NCI-H2081 treated with DMSO at 0.1 percent for 48 hours (cell line): ENCODE measurements around the gene CTXN3.

Experiments
- DNase-seq: peaks from one replicate; lab custom pipeline; 2025; lab: John Stamatoyannopoulos, UW

Gene CTXN3

DNA sequence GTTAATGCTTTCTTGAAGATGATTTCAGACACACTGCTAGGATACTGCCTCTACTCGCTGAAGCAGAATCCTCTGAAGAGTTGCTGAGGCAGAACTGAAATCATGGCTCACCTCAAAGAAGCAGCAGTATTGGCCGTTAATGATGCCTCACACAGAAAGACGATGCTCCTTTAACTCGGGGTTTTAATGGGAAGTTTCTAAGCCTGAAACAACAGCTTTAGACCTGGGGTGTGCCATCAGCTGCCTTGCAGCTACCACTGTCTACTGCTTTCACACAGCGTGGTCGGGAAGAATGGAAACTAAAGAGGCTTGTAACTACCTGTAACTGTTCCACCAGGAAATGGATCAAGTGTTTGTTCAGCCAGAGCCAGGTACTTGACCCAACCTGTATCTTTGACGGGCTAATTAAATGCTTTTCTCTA is at the start of gene CTXN3:
TSS of gene CTXN3 (plus strand) at position 65 of the 422 bp plus-strand sequence. CDS start 8,440 bp downstream, outside the sequence.
- no peak for DNase-seq

GRCh38 chr5:127599320-127599719 is 49.6 kb upstream of the CTXN3 start:
- DNase-seq: no peak

- no peak for DNase-seq
Observed at GRCh38 chr5:127599847-127600246, 49.0 kb upstream of the CTXN3 start.

- DNase-seq: no peak
Observed at GRCh38 chr5:127601111-127601510, 47.8 kb upstream of the CTXN3 start.

DNA sequence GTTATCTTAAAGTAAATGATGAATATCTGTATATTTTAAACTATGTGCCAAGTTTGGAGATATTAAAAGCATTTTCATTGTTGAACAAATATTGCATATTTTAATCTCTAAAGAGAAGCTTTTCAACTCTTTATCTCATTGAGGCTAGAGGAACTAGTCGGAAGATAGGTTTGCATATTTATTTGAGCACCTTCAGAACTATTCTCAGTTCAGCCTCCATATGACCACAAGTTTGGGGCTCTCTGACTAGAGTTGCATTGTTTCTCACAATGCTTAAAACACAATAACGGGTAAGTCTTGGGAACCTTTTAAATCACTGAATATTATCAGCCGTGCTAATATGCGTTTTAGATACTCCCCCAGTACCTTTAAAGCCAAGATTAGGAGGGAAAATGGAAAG is 47.3 kb upstream of the CTXN3 start:
- DNase-seq: no peak

DNA sequence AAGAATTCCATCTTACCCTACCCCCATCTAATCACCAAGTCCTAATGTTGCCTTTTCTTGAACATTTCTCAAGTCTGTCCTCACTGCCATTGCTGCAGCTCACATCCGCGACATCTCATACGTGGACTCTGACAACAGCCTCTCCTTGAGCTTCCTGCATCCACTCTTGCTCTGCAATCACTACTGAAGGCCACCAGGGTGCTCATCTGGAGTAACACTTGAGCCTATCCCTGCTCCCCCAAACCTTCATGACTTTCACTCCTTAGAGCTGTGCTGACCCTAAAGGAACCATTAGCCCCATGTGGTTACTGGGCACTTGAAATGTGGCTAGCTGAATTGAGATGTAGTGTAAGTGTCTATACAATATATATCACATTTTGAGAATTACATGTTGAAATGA is 46.4 kb upstream of the CTXN3 start:
- no peak for DNase-seq

DNA sequence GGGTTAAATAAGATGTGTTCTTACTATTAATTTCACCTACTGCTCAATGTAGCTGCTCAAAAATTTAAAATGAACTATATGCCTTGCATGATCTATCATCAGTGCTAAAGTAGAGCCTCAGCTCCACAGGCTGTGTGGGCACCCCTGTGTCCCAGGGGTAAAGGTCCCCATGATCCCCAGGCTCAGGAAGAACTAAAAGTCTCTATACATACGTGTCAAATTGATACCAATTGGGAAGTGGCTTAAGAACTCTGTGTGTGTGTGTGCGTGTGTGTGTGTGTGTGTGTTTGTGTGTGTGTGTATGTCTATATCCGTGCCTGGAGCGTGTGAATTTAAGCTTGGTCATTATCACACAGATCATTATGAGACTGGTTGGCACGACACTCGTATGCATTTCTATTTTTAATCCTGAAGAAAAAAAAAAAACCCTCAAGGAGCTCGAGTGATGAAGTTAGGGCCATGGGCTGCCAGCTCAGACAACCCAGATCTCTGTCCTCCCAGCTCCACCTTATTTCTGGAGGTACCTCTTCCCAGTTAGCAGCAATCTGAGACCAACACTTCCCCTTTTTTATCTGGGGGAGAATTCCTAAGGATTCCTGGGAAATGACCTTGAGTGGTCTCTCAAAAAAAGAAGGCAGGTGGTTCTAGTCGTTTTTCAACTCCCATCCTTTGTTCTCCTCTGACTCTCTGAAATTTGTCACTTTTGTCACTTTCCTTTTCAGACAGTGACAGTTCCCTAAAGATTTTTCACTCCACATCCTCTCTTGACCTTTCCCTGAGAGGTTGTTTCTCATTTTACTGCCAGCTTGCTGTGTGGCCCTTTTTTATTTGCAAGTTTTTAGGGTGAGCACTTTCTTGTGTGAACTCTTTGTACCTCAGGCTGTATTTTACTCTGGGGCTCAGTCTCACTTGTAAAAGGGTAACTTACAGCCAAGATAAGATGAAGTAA is 45.7 kb upstream of the CTXN3 start:
- no peak for DNase-seq

- no peak for DNase-seq
Observed at GRCh38 chr5:127608077-127608660, 40.7 kb upstream of the CTXN3 start.

DNA sequence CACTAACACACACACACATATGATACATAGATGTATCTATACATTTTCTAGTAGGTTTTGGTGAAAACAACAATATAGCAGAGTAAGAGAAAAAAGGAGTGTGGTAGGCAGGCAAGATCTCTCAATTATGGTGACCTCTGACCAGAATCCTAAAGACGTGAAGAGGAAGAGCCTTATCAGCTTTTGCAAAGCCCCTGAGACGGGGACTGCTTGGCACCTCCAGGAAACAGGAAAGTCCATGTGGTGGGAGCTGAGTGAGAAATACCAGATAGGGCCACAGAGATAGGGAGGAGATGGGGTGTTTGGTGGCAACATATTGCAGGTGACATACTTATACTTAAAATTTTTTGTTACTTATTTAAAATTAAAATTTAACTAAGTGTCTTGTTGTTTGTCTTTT is 39.9 kb upstream of the CTXN3 start:
- DNase-seq: no peak

DNA sequence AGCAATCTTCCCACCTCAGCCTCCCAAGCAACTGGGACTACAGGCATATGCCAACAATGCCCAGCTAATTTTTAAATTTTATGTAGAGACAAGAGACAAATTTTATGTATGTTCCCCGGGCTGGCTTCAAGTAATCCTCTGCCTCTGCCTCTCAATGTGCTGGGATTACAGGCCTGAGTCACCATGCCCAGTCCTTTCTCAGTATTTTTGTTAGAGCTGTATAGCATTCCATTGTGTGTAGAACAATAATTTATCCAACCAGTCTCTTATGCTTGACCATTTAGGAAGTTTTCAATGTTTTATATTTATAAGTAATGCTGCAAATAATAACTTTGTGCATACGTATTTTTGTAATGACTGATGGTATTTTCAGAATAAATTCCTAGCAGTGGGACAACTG is 38.9 kb upstream of the CTXN3 start:
- no peak for DNase-seq

DNA sequence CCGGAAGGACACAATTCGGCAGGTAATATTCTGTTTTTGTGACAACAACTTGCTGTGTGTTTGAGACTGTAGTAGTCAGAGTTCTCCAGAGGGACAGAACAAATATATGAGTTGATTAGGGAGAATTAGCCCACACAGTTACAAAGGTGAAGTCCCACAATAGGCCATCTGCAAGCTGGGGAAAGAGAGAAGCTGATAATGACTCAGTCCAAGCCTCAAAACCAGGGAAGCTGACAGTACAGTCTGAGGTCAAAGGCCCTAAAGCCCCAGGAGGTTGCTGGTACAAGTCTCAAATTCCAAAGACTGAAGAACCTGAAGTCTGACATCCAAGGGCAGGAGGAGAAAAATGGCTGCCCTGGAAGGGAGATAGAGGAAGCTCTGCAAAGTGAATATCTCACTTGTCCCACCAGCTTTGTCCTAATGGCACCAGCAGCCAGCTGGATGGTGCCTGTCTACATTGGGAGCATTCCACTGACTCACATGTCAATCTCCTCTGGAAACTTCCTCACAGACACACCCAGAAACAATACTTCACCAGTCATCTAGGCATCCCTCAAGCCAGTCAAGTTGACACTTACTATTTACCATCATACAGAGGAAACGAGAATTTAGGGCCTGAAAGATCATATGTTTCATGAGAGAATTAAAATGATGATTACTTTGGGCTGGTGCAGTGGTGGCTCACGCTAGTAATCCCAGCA is 36.3 kb upstream of the CTXN3 start:
- DNase-seq: no peak

DNA sequence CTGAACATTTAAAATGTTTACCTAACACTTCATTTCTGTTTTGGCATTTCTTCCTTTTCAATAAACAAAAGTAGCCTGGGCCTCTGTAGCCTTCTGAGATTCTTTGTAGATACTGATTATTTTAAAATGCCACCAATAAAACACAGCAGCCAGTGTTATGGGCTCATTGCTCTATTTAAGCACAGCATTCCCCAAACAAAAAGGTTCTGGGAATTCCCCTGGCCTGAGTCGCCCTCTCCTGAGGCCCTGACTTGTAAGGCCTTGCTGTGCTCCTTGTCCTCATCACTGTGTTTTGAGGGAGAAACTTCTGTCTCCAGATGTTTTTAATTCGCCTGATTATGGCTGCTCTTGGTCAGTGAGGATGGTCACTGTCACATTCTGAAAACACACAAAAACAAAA is 33.0 kb upstream of the CTXN3 start:
- no peak for DNase-seq

- DNase-seq: no peak
Observed at GRCh38 chr5:127619908-127620479, 28.9 kb upstream of the CTXN3 start.

DNA sequence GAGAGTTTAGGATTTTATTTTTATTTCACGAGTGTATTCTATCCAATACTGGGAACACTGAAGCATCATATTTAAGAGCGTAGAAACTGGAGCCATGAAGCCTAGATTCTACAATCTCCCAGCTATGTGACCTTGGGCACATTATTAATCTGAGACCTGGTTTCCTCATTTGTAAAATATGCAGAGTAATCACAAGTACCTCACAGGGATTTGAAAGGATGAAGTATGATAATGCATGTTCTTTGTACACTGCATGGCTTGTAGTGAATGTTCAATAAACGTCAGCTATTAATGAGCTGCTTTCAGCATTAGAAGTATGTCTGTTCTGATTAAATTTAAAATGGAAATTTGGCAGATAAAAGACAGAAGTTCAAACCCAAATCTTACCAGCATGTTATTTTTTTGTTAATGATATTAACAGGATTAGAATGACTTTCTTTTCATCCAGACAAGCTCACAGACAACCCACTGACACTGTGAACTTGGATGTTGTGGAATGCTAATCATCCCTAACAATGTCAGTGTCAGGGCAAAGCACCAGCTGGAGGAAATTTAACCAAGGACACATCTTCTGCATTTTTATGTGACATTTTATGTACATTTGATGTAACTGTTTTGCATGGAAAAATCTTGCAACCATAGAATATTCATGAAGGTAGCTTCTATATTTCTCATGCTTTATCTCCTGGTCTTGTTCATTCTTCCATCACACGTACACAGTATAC is 27.1 kb upstream of the CTXN3 start:
- no peak for DNase-seq

DNA sequence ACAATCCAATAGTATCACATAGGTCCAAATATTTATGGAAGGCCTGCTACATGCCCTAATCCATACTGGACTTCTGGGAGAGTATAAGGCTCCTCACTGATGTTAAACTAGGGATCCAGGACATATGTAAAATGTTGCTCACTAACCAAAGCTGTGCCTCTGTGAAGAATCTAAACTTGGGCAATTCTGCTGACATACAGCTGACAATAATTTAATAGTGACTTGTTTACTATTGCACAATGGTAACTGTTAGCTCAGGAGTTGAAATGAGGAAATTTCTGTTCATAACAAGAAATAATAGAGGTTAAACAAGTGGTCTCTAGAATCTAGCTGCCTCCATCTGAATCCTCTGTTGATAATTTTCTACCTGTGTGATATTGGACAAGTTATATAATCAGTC is 14.9 kb upstream of the CTXN3 start:
- DNase-seq: no peak

DNA sequence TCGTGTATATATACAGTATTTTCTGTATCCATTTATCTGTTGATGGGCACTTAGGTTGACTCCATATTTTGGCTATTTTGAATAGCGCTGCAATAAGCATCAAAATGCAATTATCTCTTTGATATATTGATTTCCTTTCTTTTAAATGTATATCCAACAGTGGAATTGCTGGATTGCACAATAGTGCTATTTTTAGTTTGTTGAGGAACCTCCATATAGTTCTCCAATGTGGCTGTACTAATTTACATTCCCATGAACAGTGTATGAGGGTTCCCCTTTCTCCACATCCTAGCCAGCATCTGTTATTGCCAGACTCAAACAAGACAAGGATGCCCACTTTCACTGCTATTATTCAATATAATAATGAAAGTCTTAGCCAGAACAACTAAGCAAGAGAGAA is 9.1 kb upstream of the CTXN3 start:
- DNase-seq: no peak

DNA sequence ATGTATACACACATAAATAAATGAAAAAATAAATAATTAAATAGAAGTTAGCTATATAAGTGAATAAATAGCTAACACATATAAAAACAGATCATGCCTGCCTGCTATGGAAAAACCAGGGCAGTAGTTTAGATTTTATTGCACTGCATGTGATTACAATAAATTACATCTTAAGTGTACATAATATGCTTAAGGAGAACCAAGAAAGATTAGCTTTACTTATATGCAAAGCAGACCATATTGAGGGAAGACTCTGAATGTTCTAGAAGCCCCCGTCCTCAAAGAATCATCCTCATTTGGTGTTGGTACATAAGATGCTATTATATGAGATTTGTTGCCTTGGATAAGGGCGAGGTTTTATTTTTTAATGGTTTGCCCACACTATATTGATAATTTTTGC is 5.9 kb upstream of the CTXN3 start:
- no peak for DNase-seq

GRCh38 chr5:127643607-127644006 is 5.3 kb upstream of the CTXN3 start:
- no peak for DNase-seq

- DNase-seq: no peak
Observed at GRCh38 chr5:127645300-127645726, 3.6 kb upstream of the CTXN3 start.

DNA sequence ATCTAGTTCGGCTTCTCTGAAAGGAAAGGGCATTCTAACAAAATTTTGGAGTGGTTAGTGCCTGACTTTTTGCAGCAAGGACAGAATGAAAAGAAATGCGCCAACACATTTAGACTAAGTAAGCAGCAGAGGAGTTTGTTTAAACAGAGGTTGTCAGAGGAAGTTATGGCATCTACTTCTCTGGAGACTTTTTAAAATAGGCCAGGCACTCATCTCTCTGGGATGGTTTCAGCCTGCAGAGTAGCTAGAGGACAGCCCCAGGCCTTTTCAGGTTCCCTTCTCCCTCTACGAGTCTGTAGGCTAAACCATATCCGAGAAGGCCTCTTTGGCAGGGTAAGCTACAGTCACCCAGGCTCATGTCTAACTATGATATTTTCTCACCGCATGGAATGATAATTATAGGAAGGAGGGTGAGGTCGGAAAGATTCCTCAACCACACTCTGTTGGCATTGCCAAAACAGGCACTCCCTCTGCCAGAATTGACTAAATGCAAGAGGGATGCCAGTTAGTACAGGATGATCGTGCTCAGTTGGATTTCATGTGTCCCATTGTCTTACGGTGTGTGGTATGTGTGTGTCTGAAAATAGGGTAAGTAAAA is 1.4 kb upstream of the CTXN3 start:
- DNase-seq: no peak

DNA sequence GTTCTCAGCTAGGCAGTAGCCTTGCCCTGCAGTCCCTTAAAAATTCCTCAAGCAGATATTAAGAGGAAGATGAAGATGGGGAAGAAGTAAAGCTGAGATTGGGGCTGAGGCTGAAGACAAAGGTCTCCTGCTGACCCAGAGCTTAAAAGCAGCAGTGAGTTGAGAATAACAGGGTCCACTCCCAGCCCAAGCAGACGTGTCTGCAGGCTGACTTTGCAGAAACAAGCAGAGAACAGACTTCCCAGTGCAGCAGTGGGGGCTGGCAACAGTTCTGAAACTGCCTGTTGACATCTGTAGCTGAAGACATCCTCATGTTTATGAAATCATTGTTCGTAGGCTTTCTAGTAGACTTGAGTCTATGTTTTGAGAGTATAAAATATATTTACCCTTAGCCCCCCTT is 1.1 kb downstream of the CTXN3 start:
- no peak for DNase-seq
